K562 (cell line): Measurements from ENCODE around the gene FA2H. TPM values are rescaled to one million over a fixed set of nuclear protein-coding genes. Genes with fewer than 3 reads are reported as not detected.
"Not testable (repeated sequence)": the region's sequence is repeated elsewhere in the genome, so short reads cannot be mapped to it uniquely, and the experiment has no call there.

Experiments
- ATAC-seq: fragments of 200-7000 bp; cut with Tn5 transposase; 3 replicates; pipeline ENCODE4 v1.9.1; 2020; ENCODE audit warnings: moderate library complexity
- BruUV-seq: library from RNA; stranded (reverse); fragments of 400-500 nt; replicated peaks from 2 replicates; lab custom pipeline; 2021; lab: Mats Ljungman, UMichigan
- CTCF ChIA-PET: fragments of 300-600 bp; formaldehyde crosslinking; extraction: SDS; loops from one replicate; lab custom pipeline; 2021; ENCODE audit warnings: low intra/inter-chr PET ratio; lab: Yijun Ruan, JAX
- POLR2A ChIA-PET: fragments of 300-600, 350-650 bp; sonication (Branson Sonifier 250); formaldehyde crosslinking; extraction: SDS; loops from one replicate; lab custom pipeline; 2021; ENCODE audit warnings: antibody characterized with exemption, inconsistent platforms; lab: Yijun Ruan, JAX
- DNase-seq, 4 experiments: peaks; one replicate each; pipeline versions ENCODE4 v3.0.0 to v3.0.0-alpha.2; 2011 to 2018; ENCODE audit warnings: low spot score in 3 of 4, mixed read lengths in 3 of 4; ENCODE audit errors: extremely low read depth in 1 of 4
- FAIRE-seq: peaks from 2 replicates; lab custom pipeline; 2011; peaks lifted over from hg19 to GRCh38; lab: Jason Lieb, UNC
- H2AFZ ChIP-seq: 2 replicates; pipeline ENCODE4 v1.6.0; 2011; ENCODE audit warnings: low read depth, low read length, control low read depth, inconsistent platforms
- H3K27ac ChIP-seq: fragments of 200-600 bp; 3 replicates; pipeline ENCODE4 v1.8.0; 2011; ENCODE audit warnings: low read depth, mild to moderate bottlenecking, control low read depth, inconsistent platforms, low read length, moderate library complexity, mixed read lengths; ENCODE audit errors: extremely low read depth
- H3K27me3 ChIP-seq, 2 experiments: fragments of 300-600 bp in 1 of 2; 2 replicates in 1 of 2; 3 replicates in 1 of 2; pipeline versions ENCODE4 v1.6.0 to v1.8.0; 2011; ENCODE audit warnings: inconsistent platforms in 2 of 2, low read length in 2 of 2, mild to moderate bottlenecking in 1 of 2, mixed read lengths in 1 of 2, moderate library complexity in 1 of 2; ENCODE audit not compliant: control insufficient read depth in 2 of 2, insufficient read depth in 2 of 2
- H3K36me3 ChIP-seq: fragments of 300-600 bp; 3 replicates; pipeline ENCODE4 v1.8.0; 2011; ENCODE audit warnings: mild to moderate bottlenecking, low read length, inconsistent platforms; ENCODE audit not compliant: control insufficient read depth, insufficient read depth
- H3K4me1 ChIP-seq, 2 experiments: fragments of 200-600 bp in 1 of 2; replicated peaks in 1 of 2; 2 replicates in 1 of 2; 3 replicates in 1 of 2; pipeline versions ENCODE4 v1.5.1 to v1.8.0; 2011; ENCODE audit warnings: inconsistent platforms in 2 of 2, low read length in 2 of 2, mild to moderate bottlenecking in 1 of 2, mixed read lengths in 1 of 2, moderate library complexity in 1 of 2; ENCODE audit not compliant: control insufficient read depth in 2 of 2, insufficient read depth in 2 of 2
- H3K4me2 ChIP-seq: 2 replicates; pipeline ENCODE4 v1.6.1; 2011; ENCODE audit warnings: low read length, control low read depth, inconsistent platforms, mixed read lengths; ENCODE audit not compliant: insufficient read depth
- H3K4me3 ChIP-seq: fragments of 200-600 bp; sonication (generic), shearing (Covaris generic); 2 replicates; pipeline ENCODE4 v1.5.1; 2016; ENCODE audit warnings: control low read depth, inconsistent platforms
- H3K79me2 ChIP-seq: fragments of 200-600 bp; 3 replicates; pipeline ENCODE4 v1.8.0; 2011; ENCODE audit warnings: low read length, inconsistent platforms; ENCODE audit not compliant: control insufficient read depth, insufficient read depth
- H3K9ac ChIP-seq, 2 experiments: 2 replicates each; pipeline versions ENCODE4 v1.6.0 to v1.6.1; 2011; ENCODE audit warnings: low read depth in 2 of 2, low read length in 2 of 2, control low read depth in 1 of 2, inconsistent platforms in 1 of 2, mild to moderate bottlenecking in 1 of 2, mixed read lengths in 1 of 2; ENCODE audit not compliant: insufficient read depth in 1 of 2
- H3K9me1 ChIP-seq: one replicate; pipeline ENCODE4 v1.6.0; 2011; ENCODE audit warnings: inconsistent platforms, mild to moderate bottlenecking, low read length, moderate library complexity; ENCODE audit not compliant: control insufficient read depth, insufficient read depth
- H3K9me3 ChIP-seq: replicated peaks from 2 replicates; pipeline ENCODE4 v1.5.1; 2011; ENCODE audit warnings: low read depth, low read length, inconsistent platforms; ENCODE audit not compliant: control insufficient read depth, insufficient read depth
- H4K20me1 ChIP-seq: replicated peaks from 2 replicates; pipeline ENCODE4 v1.6.1; 2011; ENCODE audit warnings: low read length, inconsistent platforms, mixed read lengths; ENCODE audit not compliant: control insufficient read depth, insufficient read depth
- ATF7 ChIP-seq: fragments of 450-650 bp; IDR thresholded peaks from 2 replicates; pipeline ENCODE4 v1.7.1; 2014; ENCODE audit warnings: mild to moderate bottlenecking, moderate library complexity
- BRCA1 ChIP-seq, 2 experiments: fragments of 450-650 bp in 1 of 2; sonication (generic) in 1 of 2; formaldehyde crosslinking in 1 of 2; IDR thresholded peaks; 2 replicates each; pipeline versions ENCODE4 v1.5.0 to v1.6.1; 2017 to 2020; ENCODE audit warnings: mild to moderate bottlenecking in 1 of 2, missing genetic modification reagents in 1 of 2
- ILK ChIP-seq: fragments of 450-650 bp; IDR thresholded peaks from 2 replicates; pipeline ENCODE4 v1.6.1; 2016; ENCODE audit warnings: missing genetic modification characterization, low read depth, mild to moderate bottlenecking, missing compliant biosample characterization, moderate library complexity, borderline replicate concordance
- IRF2 ChIP-seq: sonication (generic); formaldehyde crosslinking; IDR thresholded peaks from 2 replicates; pipeline ENCODE4 v1.8.1; 2022; ENCODE audit warnings: mild to moderate bottlenecking, missing genetic modification reagents
- NCOR1 ChIP-seq: fragments of 450-650 bp; IDR thresholded peaks from 2 replicates; pipeline ENCODE4 v1.6.1; 2016; ENCODE audit warnings: mild to moderate bottlenecking, moderate library complexity
- POLR2A ChIP-seq: fragments of 450-650 bp; conservative IDR thresholded peaks from 2 replicates; pipeline ENCODE4 v1.6.1; 2016
- RBM25 ChIP-seq: fragments of 200-400 bp; formaldehyde crosslinking; IDR thresholded peaks from 2 replicates; pipeline ENCODE4 v1.6.1; 2018; ENCODE audit warnings: low read length, low read depth, moderate library complexity; ENCODE audit not compliant: severe bottlenecking
- RFX1 ChIP-seq: fragments of 450-650 bp; IDR thresholded peaks from 2 replicates; pipeline ENCODE4 v1.6.1; 2016; ENCODE audit warnings: mild to moderate bottlenecking, moderate library complexity
- SMARCE1 ChIP-seq: fragments of 450-650 bp; IDR thresholded peaks from 2 replicates; pipeline ENCODE4 v1.7.1; 2016; ENCODE audit warnings: mild to moderate bottlenecking
- TFAM ChIP-seq: fragments of 250-450 bp; sonication (Bioruptor Pico); conservative IDR thresholded peaks from 2 replicates; pipeline ENCODE4 v1.5.0; 2021; ENCODE audit warnings: mild to moderate bottlenecking, moderate library complexity
- ZC3H8 ChIP-seq: fragments of 450-650 bp; IDR thresholded peaks from 2 replicates; pipeline ENCODE4 v1.6.1; 2017
- ZNF143 ChIP-seq: sonication (generic); formaldehyde crosslinking; IDR thresholded peaks from 2 replicates; pipeline ENCODE4 v1.9.0; 2022; ENCODE audit warnings: mild to moderate bottlenecking, missing genetic modification reagents
- ZNF146 ChIP-seq: IDR thresholded peaks from one replicate; pipeline ENCODE4 v1.6.1; 2018; ENCODE audit warnings: missing compliant biosample characterization; ENCODE audit not compliant: unreplicated experiment
- ZNF184 ChIP-seq: sonication (generic); formaldehyde crosslinking; IDR thresholded peaks from 2 replicates; pipeline ENCODE4 v1.5.0; 2020; ENCODE audit warnings: missing genetic modification reagents
- ZNF436 ChIP-seq: fragments of 250-450, 450-650 bp; sonication (Bioruptor Pico); formaldehyde crosslinking; IDR thresholded peaks from 2 replicates; pipeline ENCODE4 v1.7.0; 2020; ENCODE audit warnings: mild to moderate bottlenecking
- ZZZ3 ChIP-seq: fragments of 450-650 bp; IDR thresholded peaks from 2 replicates; pipeline ENCODE4 v1.6.1; 2016; ENCODE audit warnings: antibody characterized with exemption, mild to moderate bottlenecking, moderate library complexity
- WGBS: fragments of 100-300 bp; shearing (Covaris generic); methylation state at CpG from one replicate; pipeline ENCODE4 v1.1.6; 2016; ENCODE audit warnings: low coverage, mixed read lengths; ENCODE audit not compliant: insufficient coverage; ENCODE audit errors: missing lambda C conversion rate; 5-methylcytosine and 5-hydroxymethylcytosine counted together
- in situ Hi-C: fragments of 300-500 bp; cut with MboI; formaldehyde crosslinking; loops from 4 replicates; pipeline ENCODE4 v1.15.0; 2018; ENCODE audit warnings: inconsistent platforms, mixed read lengths
- intact Hi-C: fragments of 100-400 bp; cut with micrococcal nuclease; formaldehyde crosslinking; loops from 2 replicates; pipeline ENCODE4 v1.14.2; 2022
- polyA plus RNA-seq, 8 experiments: library from polyadenylated mRNA; depleted of rRNA in 4 of 8; stranded (reverse) in 5 of 8; unstranded in 3 of 8; fragments of >200 nt; fragmentation: Nextera tagmentation in 2 of 8; fragmentation: Illumina TruSeq in 1 of 8; extraction: Ambion mirVana in 2 of 8; extraction: Trizol in 1 of 8; gene quantifications; 2 replicates each; pipeline versions ENCODE4 v1.2.1 to v1.2.3, GENCODE V29; 2011 to 2014; ENCODE audit warnings: inconsistent platforms in 1 of 8, missing spikeins in 1 of 8
- total RNA-seq, 7 experiments: library from RNA; depleted of rRNA in 6 of 7; stranded (reverse); fragments of >200 nt in 6 of 7; fragmentation: Illumina TruSeq in 2 of 7; extraction: Trizol in 2 of 7; gene quantifications; 2 replicates each; pipeline versions ENCODE4 v1.2.1 to v1.2.3, GENCODE V29; 2011 to 2021; ENCODE audit warnings: low replicate concordance in 1 of 7

FA2H gene
- total and polyA plus RNA-seq, 9 of the 15 experiments (the other 6 are each of a cell fraction or from before 2014, with no cell fraction given), result not detected

GRCh38 chr16:74764184-74764583 lies 10.4 kb downstream of the FA2H start:
- CTCF ChIA-PET, result not testable (repeated sequence)

DNA sequence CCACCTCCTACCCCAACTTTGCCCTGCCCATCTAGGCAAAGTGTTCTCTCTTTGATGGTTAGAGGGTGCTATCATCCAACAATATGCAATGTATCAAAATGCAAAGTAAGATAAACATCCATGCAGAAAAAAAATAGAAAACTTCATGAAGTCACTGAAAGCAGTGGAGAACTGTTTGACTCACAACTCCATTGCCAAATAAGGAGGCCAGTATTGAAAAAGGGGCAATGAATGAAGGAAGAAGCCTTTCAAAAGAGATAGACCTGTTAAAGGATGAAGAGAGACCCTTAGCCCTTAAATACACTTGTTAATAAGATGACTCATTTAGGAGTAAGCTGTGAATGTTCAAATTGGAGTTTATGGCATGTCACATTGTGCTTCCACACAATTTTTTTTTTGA lies 13.0 kb downstream of the FA2H start:
- intact Hi-C loops (no loop called here), in situ Hi-C loops (no loop called here)
- ATAC-seq (no peak), DNase-seq (no peak), FAIRE-seq (no peak)
- H3K4me3 ChIP-seq, result no peak overlapping the region
- POLR2A ChIA-PET, result no interaction called here
- CTCF ChIA-PET, result no interaction called here
- H3K9me3 ChIP-seq, result no peaks in the 10 kb centered on the region
- no peak overlapping the region for H3K9ac ChIP-seq
- no peak overlapping the region for H2AFZ ChIP-seq
- H3K27me3 ChIP-seq, result peaks cover 16 to 37% of the 10 kb centered on the region in 2 experiments; a peak in 3 of 5 replicates
- H4K20me1 ChIP-seq, result no peaks in the 10 kb centered on the region
- H3K4me2 ChIP-seq, result no peak overlapping the region
- no peaks in the 10 kb centered on the region for H3K79me2 ChIP-seq
- H3K27ac ChIP-seq, result no peak overlapping the region
- TF ChIP-seq ZC3H8 (no peak), RFX1 (no peak), ZNF184 (CRISPR knock-in tag) (no peak), NCOR1 (no peak), ZNF143 (CRISPR knock-in tag) (no peak), POLR2A (no peak), ILK (tag) (no peak), SMARCE1 (no peak), BRCA1 (IDR thresholded peaks at IDR 0.05) (no peak), BRCA1 (CRISPR knock-in tag; IDR thresholded peaks at IDR 0.05) (no peak), ZNF436 (CRISPR knock-in tag) (no peak), ATF7 (no peak), TFAM (CRISPR knock-in tag) (no peak), IRF2 (CRISPR knock-in tag) (no peak), ZZZ3 (no peak)
- no peaks in the 10 kb centered on the region for H3K36me3 ChIP-seq
- no peaks in the 10 kb centered on the region for H3K9me1 ChIP-seq
- H3K4me1 ChIP-seq, result no peaks in the 10 kb centered on the region
- no TSS peak for BruUV-seq

More at GRCh38 chr16:74764184-74764583, 10.4 kb downstream of the FA2H start:
- H3K36me3 ChIP-seq, H4K20me1 ChIP-seq, BruUV-seq, POLR2A ChIA-PET, intact Hi-C loops, H2AFZ ChIP-seq, ATAC-seq, H3K9ac ChIP-seq, DNase-seq, in situ Hi-C loops, H3K4me2 ChIP-seq, H3K79me2 ChIP-seq, H3K27ac ChIP-seq, H3K9me3 ChIP-seq, H3K4me3 ChIP-seq, FAIRE-seq, H3K4me1 ChIP-seq, H3K9me1 ChIP-seq: not testable (repeated sequence)
- WGBS, result 0% methylated on average over 3 of the region's 3 CpGs
- peak; percentile 60 for TF ChIP-seq ZNF146 (CRISPR knock-in tag)
- TF ChIP-seq RBM25, result peak; percentile 13
- peaks cover 27 to 57% of the 10 kb centered on the region in 2 experiments; a peak in 4 of 5 replicates for H3K27me3 ChIP-seq
